ENCODE measurements around the gene FN3KRP.

DNA sequence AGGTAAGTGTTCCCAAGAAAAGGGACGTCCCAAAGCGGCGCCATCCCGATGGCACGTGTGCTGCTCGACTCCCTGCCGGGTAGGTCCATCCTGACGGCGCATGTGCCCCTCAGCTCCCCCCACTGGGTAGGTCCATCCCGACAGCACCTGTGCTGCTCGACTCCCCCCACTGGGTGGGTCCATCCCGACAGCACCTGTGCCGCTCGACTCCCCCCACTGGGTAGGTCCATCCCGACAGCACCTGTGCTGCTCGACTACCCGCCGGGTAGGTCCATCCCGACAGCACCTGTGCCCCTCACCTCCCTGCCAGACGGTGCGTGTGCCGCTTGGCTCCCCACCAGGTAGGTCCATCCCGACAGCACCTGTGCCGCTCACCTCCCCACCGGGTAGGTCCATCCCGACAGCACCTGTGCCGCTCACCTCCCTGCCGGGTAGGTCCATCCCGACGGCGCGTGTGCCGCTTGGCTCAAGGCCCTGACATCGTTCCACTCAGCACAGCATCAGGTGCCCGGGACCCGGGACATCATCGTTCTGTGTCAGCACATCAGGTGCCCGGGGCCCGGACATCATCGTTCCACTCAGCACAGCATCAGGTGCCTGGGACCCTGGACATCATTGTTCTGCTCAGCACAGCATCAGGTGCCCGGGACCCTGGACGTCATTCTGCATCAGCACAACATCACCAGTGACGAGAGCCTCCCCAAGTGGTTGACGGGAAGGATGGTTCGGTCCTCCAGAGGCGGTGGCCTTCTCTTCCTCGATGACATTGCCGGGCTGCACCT is 13.2 kb downstream of the FN3KRP start:
- no peak for TF ChIP-seq RAD51 (IDR thresholded peaks at IDR 0.05)
- no peak for TF ChIP-seq ATF7 (IDR thresholded peaks at IDR 0.05; ENCODE audit: low read depth)
- TF ChIP-seq ASH2L (IDR thresholded peaks at IDR 0.05; ENCODE audit: borderline replicate concordance, low read depth), result no peak

All from GM12878 (cell line).